SK-MEL-5 (cell line): Measurements from ENCODE around the gene YKT6. TPM values are rescaled to one million over a fixed set of nuclear protein-coding genes. Genes with fewer than 3 reads are reported as not detected.
"Not testable (repeated sequence)": the region's sequence is repeated elsewhere in the genome, so short reads cannot be mapped to it uniquely, and the experiment has no call there.

Experiments
- DNase-seq: peaks from one replicate; pipeline ENCODE4 v3.0.0-alpha.2; 2016; ENCODE audit warnings: low read depth, low spot score
- in situ Hi-C: cut with HindIII; loops from 2 replicates; pipeline ENCODE4 v1.10.0; 2016; ENCODE audit warnings: low sequenced_read_pairs, high pct_unique_total_duplicates, low pct_unique_long_range_greater_than_20kb
- total RNA-seq: library from RNA; depleted of rRNA; stranded (reverse); fragments of >200 nt; shearing (Covaris generic); gene quantifications from 2 replicates; pipeline ENCODE4 v1.2.3, GENCODE V29; 2014

Gene YKT6
- total RNA-seq, 1 experiment from 2014 or later = 163 TPM

DNA sequence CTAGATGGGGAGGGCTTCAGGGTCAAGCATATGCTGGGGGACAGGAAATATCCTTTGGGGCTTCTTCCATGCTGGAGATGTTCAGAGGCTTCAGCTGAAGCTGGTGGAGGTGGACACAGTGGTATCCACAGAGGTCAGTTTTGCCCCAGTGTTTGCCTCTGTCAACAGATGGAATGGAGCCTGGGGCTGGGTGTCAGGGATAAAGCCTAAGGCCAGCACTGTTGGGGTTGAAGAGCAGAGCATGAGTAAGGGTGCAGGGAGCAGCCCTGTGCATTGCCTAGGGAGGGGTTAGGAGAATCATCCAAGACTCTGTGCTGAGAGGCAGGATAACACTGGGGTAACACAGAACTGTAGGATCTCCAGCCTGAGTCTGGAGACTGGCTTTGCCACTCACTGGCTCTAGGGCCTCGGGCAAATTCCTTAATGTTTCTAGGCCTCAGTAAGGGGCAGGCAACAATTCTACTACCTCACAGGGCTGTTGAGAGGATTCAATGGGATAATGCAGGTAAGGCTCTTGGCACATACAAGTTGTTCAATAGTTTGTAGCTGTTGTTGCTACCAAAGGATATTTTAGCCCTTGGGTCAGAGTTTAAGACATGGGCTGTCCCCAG is 37.9 kb upstream of the YKT6 start:
- in situ Hi-C loops = no loop called here
- no peak for DNase-seq

DNA sequence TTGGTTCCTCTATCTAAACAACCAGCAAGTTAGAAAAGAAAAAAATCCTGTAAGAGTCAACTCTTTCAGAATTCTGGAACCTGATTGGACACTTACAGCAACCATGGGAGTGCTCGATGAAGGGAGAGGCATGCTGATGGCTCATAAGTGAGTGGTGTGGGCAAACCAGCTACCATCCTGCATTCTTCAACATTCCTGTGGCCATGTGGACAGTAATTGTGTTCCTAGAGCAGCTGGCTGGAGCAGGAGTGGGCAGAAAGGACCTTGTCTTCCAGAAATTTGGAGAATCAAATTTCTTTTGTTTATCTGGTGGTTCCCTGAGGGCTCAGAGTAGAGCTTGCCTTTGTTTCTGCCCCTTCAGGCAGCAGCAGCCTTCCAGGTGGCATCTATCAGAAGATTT is 37.2 kb upstream of the YKT6 start:
- peak; percentile 65 for DNase-seq
- in situ Hi-C loops = no loop called here

DNA sequence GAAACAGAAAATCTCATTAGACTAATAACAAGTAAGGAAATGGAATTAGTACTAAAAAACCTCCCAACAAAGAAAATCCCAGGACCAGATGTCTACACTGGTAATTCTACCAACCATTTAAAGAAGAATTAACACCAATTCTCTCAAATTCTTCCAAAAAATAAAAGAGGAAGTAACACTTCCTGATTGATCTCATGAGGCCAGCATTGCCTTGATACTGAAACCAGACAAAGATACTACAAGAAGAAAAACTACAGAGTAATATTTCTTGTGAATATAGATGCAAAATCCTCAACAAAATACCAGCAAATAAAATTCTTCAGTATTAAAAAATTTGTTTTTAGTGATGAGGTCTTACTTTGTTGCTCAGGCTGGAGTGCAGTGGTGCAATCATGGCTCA is 32.9 kb upstream of the YKT6 start:
- no peak for DNase-seq
- in situ Hi-C loops = no loop called here

DNA sequence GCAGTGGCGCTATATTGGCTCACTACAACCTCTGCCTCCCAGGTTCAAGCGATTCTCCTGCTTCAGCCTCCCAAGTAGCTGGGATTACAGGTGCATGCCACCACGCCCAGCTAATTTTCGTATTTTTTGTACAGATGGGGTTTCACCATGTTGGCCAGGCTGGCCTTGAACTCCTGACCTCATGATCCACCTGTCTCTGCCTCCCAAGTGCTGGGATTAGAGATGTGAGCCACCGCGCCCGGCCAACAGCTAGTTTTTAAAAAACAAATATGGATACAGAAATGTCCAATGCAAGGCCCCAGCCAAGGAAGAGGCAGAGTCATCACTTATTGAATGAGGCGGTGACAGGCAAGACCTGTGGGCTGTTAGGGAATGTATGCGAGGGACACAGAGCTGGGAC is 28.9 kb upstream of the YKT6 start:
- DNase-seq, in situ Hi-C loops: not testable (repeated sequence)

DNA sequence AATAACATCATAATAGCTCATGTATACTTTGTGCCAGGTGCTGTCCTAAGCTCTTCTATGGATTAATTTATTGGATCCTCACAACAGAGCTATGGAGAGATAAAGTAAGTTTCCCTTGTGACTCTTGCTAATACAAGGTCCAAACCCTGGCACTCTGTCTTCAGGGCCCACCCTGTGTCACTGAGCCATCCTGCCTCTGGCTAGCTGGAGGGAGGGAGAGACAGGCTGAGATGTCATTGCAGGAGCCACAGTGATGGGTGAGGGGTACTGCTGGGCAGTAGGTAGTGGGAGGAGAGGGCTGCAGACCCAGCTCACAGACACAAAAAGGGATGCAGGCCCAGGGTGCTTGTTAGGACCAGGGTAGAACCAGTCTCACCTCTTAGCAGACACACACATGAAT is 28.4 kb upstream of the YKT6 start:
- in situ Hi-C loops = no loop called here
- no peak for DNase-seq

DNA sequence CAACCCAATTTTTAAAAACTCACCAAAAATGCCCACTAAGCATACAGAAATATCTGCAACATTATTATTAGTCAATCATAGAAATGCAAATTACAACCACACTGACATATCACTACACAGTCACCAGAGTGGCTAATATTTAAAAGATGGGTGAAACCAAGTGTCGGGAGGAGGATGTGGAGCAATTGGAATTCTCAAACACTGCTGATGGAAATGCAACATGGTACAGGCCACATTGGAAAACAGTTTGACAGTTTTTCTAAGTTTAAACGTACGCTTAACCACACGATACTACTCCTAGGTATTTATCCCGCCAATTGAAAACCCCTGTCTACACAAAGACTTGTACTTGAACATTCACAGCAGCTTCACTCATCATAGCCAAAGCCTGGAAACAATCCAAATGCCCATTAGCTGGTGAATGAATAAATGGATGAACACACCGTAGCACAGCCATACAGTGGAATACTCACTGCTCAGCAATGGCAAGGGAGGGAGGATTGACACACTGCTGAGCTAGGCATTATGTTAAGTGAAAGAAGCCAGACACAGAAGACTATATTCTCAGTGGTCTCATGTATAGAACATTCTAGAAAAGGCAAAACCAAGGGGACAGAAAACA is 27.9 kb upstream of the YKT6 start:
- in situ Hi-C loops = no loop called here
- DNase-seq = no peak

DNA sequence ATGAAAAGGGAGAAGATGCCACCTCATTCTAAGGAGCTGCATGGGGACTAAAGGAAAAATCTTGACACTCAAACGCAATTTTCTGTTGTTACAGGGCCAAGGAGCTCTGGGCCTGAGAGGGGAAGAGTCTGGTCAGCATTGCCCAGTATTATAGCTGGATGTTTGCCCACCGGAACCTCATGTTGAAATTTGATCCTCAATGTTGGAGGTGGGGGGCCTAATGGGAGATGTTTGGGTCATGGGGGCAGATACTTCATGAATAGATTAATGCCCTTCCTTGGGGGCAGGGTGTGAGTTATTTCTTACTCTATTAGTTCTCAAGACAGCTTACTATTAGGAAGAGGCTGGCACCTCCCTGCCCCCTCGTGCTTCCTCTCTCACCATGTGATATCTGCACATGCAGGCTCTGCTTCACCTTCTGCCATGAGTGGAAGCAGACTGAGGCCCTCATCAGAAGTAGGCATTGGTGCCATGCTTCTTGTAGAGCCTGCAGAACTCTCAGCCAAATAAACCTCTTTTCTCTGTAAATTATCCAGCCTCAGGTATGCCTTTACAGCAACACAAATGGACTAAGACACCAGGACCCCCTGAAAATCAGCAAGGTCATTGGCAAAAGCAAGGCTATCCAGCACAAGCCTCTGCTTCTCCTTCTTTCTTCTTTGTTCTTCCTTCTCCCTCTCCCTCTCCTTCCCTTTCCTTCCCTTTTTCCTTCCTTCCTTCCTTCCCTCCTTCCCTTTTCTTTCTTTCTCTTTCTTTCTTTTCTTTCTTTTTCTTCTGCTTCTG is 26.7 kb upstream of the YKT6 start:
- in situ Hi-C loops = no loop called here
- DNase-seq = no peak

DNA sequence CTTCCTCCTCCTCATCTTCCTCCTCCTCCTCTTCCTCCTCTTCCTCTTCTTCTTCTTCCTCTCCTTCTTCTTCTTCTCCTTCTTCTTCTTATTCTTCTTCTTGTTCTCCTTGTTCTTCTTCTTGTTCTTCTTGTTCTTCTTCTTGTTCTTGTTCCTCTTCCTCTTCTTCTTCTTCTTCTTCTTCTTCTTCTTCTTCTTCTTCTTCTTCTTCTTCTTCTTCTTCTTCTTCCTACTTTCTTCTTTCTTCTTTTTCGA is 26.2 kb upstream of the YKT6 start:
- DNase-seq, in situ Hi-C loops: not testable (repeated sequence)

DNA sequence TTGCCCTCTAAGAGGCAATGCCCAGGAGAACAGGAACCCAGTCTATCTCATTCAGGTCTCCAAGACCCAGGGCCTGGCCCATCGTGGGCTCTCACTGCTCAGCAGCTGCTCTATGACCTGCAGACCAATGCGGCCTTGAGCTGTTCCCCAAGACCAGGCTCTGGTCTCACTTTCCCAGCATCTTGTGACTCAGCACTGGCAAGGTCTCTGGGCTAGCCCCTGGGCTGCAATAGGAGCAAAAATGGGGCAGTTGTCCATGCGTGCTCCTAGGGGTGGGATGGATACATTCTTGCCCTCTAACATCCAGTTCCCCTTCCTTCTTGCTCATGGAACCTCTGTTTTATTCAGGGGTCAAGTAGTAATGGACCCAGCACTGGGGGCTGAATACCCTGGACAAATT is 25.0 kb upstream of the YKT6 start:
- in situ Hi-C loops = no loop called here

DNA sequence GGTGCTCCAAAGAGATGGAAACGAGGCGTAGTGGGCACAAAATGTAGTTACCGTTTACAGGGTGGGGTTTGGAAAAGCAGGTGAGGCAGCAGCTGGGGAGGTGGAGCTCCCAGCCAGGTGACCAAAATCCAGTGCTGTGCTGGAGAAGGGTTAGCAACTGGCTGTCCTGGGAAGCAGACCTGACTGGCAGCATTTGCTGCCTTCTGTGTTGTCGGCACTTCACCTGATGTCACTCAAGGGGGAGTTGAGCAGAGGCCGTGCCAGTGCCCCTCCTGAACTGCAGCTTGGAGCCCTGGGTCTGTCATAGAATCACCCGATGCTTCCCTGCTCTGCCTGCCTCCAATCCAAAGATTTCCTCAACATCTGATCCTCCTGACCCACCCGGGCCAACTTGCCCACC is 24.3 kb upstream of the YKT6 start:
- DNase-seq = no peak
- in situ Hi-C loops = no loop called here

More for the DNA sequence above, 25.0 kb upstream of the YKT6 start:
- no peak for DNase-seq

DNA sequence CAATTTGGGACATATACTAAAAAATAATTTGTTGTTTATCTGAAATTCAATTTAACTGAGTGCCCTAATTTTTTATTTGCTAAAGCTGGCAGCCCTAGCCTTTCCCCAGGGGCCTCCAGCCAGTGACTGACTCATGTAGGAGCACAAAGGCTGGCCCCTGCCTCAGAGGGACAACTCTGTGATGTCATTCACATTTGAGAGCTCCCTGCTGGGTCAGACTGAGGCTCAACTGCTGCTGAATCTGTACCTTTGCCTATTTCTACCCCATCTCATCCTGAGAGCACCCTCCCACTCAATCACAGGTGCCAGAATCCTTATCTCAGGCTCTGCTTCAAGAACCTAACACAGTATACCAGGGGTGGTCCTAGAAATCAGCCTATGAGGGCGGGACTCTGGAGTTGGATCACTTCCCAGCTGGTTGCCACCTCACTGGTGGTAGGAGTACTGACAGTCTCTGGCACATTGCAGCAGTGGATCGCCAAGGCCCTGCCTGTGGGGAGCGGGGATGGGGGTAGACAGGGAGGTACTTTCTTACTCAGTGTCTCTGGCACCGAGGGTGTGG is 23.1 kb upstream of the YKT6 start:
- DNase-seq = no peak
- in situ Hi-C loops = no loop called here

DNA sequence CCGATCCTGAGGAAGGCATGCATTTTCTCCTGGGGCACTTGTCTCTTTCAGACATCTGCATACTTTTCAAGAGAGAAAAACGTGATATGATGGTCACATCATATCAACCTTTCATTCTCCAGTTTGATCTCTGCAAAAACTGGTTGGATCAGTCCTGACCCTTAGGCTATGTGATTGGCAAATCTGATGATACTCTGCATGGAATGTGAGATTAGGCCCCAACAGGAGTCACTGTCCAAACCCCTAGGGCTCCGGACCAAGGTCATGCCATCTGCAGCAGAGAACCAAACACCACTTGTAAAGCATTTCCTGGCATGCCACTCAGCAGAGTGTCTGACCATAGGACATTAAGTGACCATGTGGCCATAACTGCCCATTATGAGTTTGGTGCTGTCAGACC is 20.1 kb upstream of the YKT6 start:
- in situ Hi-C loops = no loop called here
- no peak for DNase-seq

DNA sequence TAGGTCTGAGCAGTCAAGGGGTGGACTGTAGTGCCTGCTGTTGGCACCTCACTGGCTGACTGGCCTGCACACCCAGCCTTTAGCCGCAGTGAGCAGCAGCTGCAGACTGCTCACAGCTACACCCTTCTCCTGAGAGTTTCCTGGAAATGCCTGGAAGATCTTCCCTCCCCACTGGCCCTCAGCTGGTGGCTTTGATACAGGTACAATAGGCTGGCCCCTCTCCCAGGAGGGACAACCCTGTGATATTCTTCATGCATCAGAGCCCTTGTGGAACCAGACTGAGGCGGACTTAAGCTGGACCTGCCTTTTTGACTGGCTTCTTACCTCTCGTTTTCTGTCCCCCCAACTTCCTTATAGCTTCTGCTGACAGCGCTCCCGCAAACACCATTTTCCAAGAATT is 18.0 kb upstream of the YKT6 start:
- in situ Hi-C loops = no loop called here

DNA sequence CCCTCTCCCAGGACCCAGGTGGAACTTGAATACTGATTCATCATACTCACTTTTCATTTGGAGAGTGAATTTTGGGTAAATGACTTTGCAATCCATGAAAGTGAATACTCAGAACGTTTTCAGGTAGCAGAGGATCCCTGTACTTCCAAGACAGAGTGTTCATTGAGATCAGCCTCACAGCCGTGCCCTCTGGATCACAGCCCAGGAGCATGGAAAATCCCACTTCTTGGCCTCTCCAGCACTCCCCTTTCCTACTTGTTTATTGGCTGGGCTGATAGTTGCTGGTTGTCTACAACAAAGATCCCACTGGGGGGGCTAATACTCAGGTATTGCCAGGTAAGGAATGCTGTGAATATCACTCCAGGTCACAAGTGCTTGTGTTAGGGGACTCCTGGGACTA is 17.4 kb upstream of the YKT6 start:
- in situ Hi-C loops = no loop called here
- no peak for DNase-seq

More for the DNA sequence above, 18.0 kb upstream of the YKT6 start:
- no peak for DNase-seq

DNA sequence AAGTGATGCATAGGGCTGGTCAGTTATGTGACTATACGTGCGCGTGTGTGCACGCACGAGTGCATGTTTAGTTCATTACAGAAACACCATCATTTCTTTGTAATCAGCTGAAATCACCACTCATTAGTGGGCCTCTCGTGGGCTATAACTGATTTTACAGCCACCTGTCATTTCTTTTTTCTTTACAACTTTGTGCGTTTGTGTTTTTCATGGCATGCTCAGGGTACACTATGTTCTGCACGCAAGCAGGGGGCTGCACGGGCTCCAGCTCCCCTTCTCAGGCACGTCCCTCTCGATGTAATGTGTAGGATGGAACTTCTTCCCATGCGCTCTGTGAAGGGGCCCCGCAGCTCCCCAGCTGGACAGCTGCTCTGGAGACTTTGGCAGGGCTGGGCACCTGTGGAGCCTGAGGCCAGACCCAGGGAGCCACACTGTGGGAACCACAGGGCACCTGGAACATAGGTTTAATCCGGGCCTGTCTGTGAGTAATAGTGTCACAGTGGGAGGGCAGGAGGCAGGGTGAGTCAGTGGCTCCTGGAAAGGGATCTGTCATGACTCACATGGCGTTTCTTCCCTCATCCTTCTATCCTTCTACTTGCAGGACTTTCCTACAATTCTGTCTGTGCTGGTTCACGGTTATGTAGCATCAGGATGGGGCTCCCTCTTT is 16.4 kb upstream of the YKT6 start:
- no peak for DNase-seq
- in situ Hi-C loops = no loop called here

DNA sequence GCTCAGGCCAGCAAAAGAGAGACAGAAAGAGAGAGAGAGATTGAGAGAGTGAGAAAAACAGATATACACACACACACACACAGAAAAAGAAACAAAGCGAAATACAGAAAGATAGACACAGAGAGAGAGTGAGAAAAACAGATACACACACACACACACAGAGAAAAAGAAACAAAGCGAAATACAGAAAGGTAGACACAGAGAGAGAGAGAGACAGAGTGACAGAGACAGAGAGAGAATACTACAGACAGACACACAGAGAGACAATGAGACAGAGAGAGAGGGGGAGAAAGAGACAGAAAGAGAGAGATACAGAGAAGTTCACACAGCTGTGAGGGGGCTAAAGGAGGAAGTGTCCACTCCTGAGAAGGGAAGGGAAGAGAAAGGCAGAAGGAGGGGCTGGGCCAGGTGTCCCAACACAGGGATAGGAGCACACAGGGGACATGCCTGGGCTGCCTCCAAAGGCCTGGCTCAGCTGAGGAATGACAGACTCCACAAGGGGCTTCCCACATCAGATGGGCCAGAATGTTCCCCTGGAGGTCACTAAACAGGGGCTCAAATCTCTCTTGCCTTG is 15.8 kb upstream of the YKT6 start:
- DNase-seq = no peak
- in situ Hi-C loops = no loop called here

DNA sequence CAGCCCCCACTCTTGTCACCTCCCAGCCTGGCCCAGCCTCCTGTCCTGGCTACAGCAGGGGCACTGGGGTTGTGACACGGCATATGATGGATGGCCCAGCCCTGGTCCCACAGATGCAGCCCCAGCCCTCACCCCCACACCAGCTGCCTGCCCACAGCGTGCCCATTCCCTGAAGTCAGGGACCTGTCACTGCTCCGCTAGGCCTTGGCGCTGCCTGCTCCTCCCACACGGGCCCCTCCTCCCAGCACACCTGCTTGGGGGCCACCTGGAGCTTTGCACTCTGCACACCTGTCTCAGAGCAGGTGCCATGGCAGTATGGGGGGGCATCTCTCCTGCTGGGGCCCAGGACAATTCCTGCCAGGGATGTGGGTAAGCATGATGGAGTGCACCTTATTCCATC is 15.0 kb upstream of the YKT6 start:
- in situ Hi-C loops = no loop called here
- no peak for DNase-seq

DNA sequence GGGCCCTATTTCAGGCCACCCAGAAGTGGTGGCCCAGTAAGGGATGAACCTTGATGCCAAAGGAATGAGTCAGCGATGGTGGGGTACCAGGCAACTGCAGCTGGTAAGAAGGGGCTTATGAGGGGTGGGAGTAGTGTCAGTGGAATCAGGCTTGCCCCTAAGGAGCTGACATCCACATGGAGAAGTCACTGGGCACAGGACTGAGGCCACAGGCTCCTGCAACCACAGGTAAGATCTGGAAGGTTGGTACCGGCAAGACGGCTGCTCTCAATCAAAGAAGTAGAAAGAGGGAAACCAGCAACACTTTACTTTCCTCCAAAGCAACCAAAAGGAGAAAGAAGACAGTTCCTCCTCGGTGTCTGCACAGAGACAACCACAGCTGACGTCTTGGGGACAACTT is 14.0 kb upstream of the YKT6 start:
- DNase-seq = no peak
- in situ Hi-C loops = no loop called here
